Measurements from ENCODE around the gene MLN. TPM values are rescaled to one million over a fixed set of nuclear protein-coding genes. Genes with fewer than 3 reads are reported as not detected.

MLN gene
- polyA plus RNA-seq, 4 donors = 0.53 to 2.4 (median 1.3) TPM; not detected in 1

- no peak for DNase-seq (ENCODE audit: low read depth in 4 of 4, low spot score in 3 of 4)
These were observed 45.9 kb downstream of the MLN start for GRCh38 chr6:33757906-33758305.

GRCh38 chr6:33757113-33757512 lies 46.7 kb downstream of the MLN start:
- no peak for DNase-seq (ENCODE audit: low read depth in 4 of 4, low spot score in 3 of 4)

GRCh38 chr6:33756211-33756954 lies 47.4 kb downstream of the MLN start:
- no peak for DNase-seq (ENCODE audit: low read depth in 4 of 4, low spot score in 3 of 4)

- no peak for DNase-seq (ENCODE audit: low read depth in 4 of 4, low spot score in 3 of 4)
These were observed 48.5 kb downstream of the MLN start for GRCh38 chr6:33755070-33755869.

GRCh38 chr6:33754222-33754621 lies 49.6 kb downstream of the MLN start:
- no peak for DNase-seq (ENCODE audit: low read depth in 4 of 4, low spot score in 3 of 4)

GRCh38 chr6:33752646-33753015 lies 51.2 kb downstream of the MLN start:
- no peak for DNase-seq (ENCODE audit: low read depth in 4 of 4, low spot score in 3 of 4)

GRCh38 chr6:33751771-33752645 lies 51.8 kb downstream of the MLN start:
- no peak for DNase-seq (ENCODE audit: low read depth in 4 of 4, low spot score in 3 of 4)

GRCh38 chr6:33750244-33750991 lies 53.4 kb downstream of the MLN start:
- no peak for DNase-seq (ENCODE audit: low read depth in 4 of 4, low spot score in 3 of 4)

- DNase-seq (ENCODE audit: low read depth in 4 of 4, low spot score in 3 of 4) = no peak
These were observed 54.4 kb downstream of the MLN start for GRCh38 chr6:33749401-33749800.

- no peak for DNase-seq (ENCODE audit: low read depth in 4 of 4, low spot score in 3 of 4)
These were observed 55.0 kb downstream of the MLN start for GRCh38 chr6:33748841-33749240.

- no peak for DNase-seq (ENCODE audit: low read depth in 4 of 4, low spot score in 3 of 4)
These were observed 56.0 kb downstream of the MLN start for GRCh38 chr6:33747823-33748222.

GRCh38 chr6:33746651-33747100 lies 57.1 kb downstream of the MLN start, which contains the start of gene IP6K3:
IP6K3 (minus strand) TSS chr6:33746905; CDS start chr6:33735476, 11,429 bp downstream.
- DNase-seq (ENCODE audit: low read depth in 4 of 4, low spot score in 3 of 4) = no peak

- no peak for DNase-seq (ENCODE audit: low read depth in 4 of 4, low spot score in 3 of 4)
These were observed 57.7 kb downstream of the MLN start for GRCh38 chr6:33746036-33746600.

GRCh38 chr6:33745548-33745947 lies 58.3 kb downstream of the MLN start:
- no peak for DNase-seq (ENCODE audit: low read depth in 4 of 4, low spot score in 3 of 4)

- DNase-seq (ENCODE audit: low read depth in 4 of 4, low spot score in 3 of 4) = no peak
These were observed 58.8 kb downstream of the MLN start for GRCh38 chr6:33744895-33745546.

Measured in left renal pelvis (tissue), 4 donors.